Neural progenitor cell (in vitro differentiated cells): Measurements from ENCODE around the gene LIMS2.

ENCODE experiments used
- CTCF ChIP-seq: fragments of 200-600 bp; sonication (generic); IDR thresholded peaks from 2 replicates; pipeline ENCODE4 v1.5.1; 2017; ENCODE audit warnings: antibody characterized with exemption, mild to moderate bottlenecking
- EZH2 ChIP-seq: fragments of 200-600 bp; sonication (generic); IDR thresholded peaks from 2 replicates; pipeline ENCODE4 v1.6.1; 2017; ENCODE audit warnings: antibody characterized with exemption, mild to moderate bottlenecking, moderate library complexity

GRCh38 chr2:127639111-127639474 lies 36.2 kb downstream of the LIMS2 start:
- TF ChIP-seq CTCF, result no peak
- TF ChIP-seq EZH2, result no peak
